A549 (cell line): ENCODE data around the gene KCNN2. TPM values are rescaled to one million over a fixed set of nuclear protein-coding genes. Genes with fewer than 3 reads are reported as not detected.

Experiments
- ATAC-seq, 2 experiments: fragments of 200-7000 bp in 1 of 2; fragments of >200 bp in 1 of 2; cut with Nextera tagmentation in 1 of 2; cut with Tn5 transposase in 1 of 2; 3 replicates each; pipeline versions ENCODE4 v1.8.0 to v1.9.1; 2018 to 2020; ENCODE audit warnings: mild to moderate bottlenecking in 1 of 2, moderate library complexity in 1 of 2
- CTCF ChIA-PET: fragments of 300-600 bp; sonication (Branson Sonifier 250); formaldehyde crosslinking; extraction: SDS; loops from one replicate; lab custom pipeline; 2021; ENCODE audit warnings: antibody characterized with exemption, inconsistent platforms; lab: Yijun Ruan, JAX
- POLR2A ChIA-PET: fragments of 350-600 bp; formaldehyde crosslinking; extraction: SDS; loops from one replicate; lab custom pipeline; 2021; ENCODE audit warnings: antibody characterized with exemption, inconsistent platforms; lab: Yijun Ruan, JAX
- DNase-seq, 2 experiments: peaks; one replicate each; pipeline versions ENCODE4 v3.0.0 to v3.0.0-alpha.2; 2011 to 2016; ENCODE audit warnings: low read depth in 1 of 2, low spot score in 1 of 2
- FAIRE-seq: peaks from 2 replicates; lab custom pipeline; 2011; peaks lifted over from hg19 to GRCh38; lab: Jason Lieb, UNC
- H3K27ac ChIP-seq, 2 experiments: fragments of >200 bp; sonication (Bioruptor Twin); formaldehyde crosslinking; 3 replicates each; pipeline ENCODE4 v1.5.1; 2016 to 2017
- H3K4me1 ChIP-seq: fragments of >200 bp; sonication (Bioruptor Twin); formaldehyde crosslinking; 3 replicates; pipeline ENCODE4 v1.6.1; 2016
- H3K4me2 ChIP-seq: fragments of >200 bp; sonication (Bioruptor Twin); formaldehyde crosslinking; 3 replicates; pipeline ENCODE4 v1.6.1; 2016
- H3K4me3 ChIP-seq: fragments of >200 bp; sonication (Bioruptor Twin); formaldehyde crosslinking; 3 replicates; pipeline ENCODE4 v1.5.1; 2016
- H3K9me3 ChIP-seq: fragments of >200 bp; sonication (Bioruptor Twin); formaldehyde crosslinking; 3 replicates; pipeline ENCODE4 v1.6.1; 2016
- CBX2 ChIP-seq: fragments of 200-600 bp; sonication (generic); IDR thresholded peaks from 2 replicates; pipeline ENCODE4 v1.6.1; 2016; ENCODE audit warnings: low read depth, mild to moderate bottlenecking, borderline replicate concordance
- CEBPB ChIP-seq, 2 experiments: fragments of >200 bp in 1 of 2; sonication (Bioruptor Twin) in 1 of 2; formaldehyde crosslinking in 1 of 2; IDR thresholded peaks; 2 replicates each; pipeline ENCODE4 v1.6.1; 2012 to 2016
- CHD4 ChIP-seq: fragments of 200-600 bp; sonication (generic); IDR thresholded peaks from 2 replicates; pipeline ENCODE4 v1.6.1; 2016; ENCODE audit warnings: antibody characterized with exemption, mild to moderate bottlenecking, borderline replicate concordance
- E2F6 ChIP-seq: IDR thresholded peaks from 2 replicates; pipeline ENCODE4 v1.6.1; 2012; ENCODE audit warnings: low read depth, borderline replicate concordance
- EHF ChIP-seq: fragments of 250-450 bp; sonication (Bioruptor Pico); IDR thresholded peaks from 2 replicates; pipeline ENCODE4 v1.5.0; 2020; ENCODE audit warnings: mild to moderate bottlenecking
- ELK1 ChIP-seq: fragments of 150-350 bp; IDR thresholded peaks from 2 replicates; pipeline ENCODE4 v1.6.1; 2014; ENCODE audit warnings: low read depth, mild to moderate bottlenecking, low read length
- FOXS1 ChIP-seq: fragments of 250-450 bp; sonication (Bioruptor Pico); IDR thresholded peaks from 2 replicates; pipeline ENCODE4 v1.5.0; 2020; ENCODE audit warnings: mild to moderate bottlenecking, moderate library complexity
- HOXA7 ChIP-seq: fragments of 250-450 bp; sonication (Bioruptor Pico); IDR thresholded peaks from 2 replicates; pipeline ENCODE4 v1.5.0; 2020; ENCODE audit warnings: mild to moderate bottlenecking, moderate library complexity
- JUN ChIP-seq, 2 experiments: fragments of >200 bp; sonication (Bioruptor Twin); formaldehyde crosslinking; IDR thresholded peaks; 2 replicates in 1 of 2; 3 replicates in 1 of 2; pipeline ENCODE4 v1.6.1; 2016 to 2017
- JUNB ChIP-seq: fragments of >200 bp; sonication (Bioruptor Twin); formaldehyde crosslinking; IDR thresholded peaks from 2 replicates; pipeline ENCODE4 v1.6.1; 2016
- NPAS2 ChIP-seq: fragments of 250-450 bp; sonication (Bioruptor Pico); IDR thresholded peaks from 2 replicates; pipeline ENCODE4 v1.8.0; 2022; ENCODE audit warnings: mild to moderate bottlenecking, moderate library complexity, borderline replicate concordance
- PHF8 ChIP-seq: fragments of 200-600 bp; sonication (generic); IDR thresholded peaks from 2 replicates; pipeline ENCODE4 v1.6.1; 2016; ENCODE audit warnings: low read depth, mild to moderate bottlenecking, antibody characterized with exemption, moderate library complexity, borderline replicate concordance
- RARB ChIP-seq: fragments of 250-450 bp; sonication (Bioruptor Pico); IDR thresholded peaks from 2 replicates; pipeline ENCODE4 v1.8.0; 2021; ENCODE audit warnings: mild to moderate bottlenecking, moderate library complexity
- RNF2 ChIP-seq: fragments of 200-600 bp; sonication (generic); IDR thresholded peaks from 2 replicates; pipeline ENCODE4 v1.6.1; 2016; ENCODE audit warnings: low read depth, mild to moderate bottlenecking, antibody characterized with exemption, moderate library complexity, borderline replicate concordance
- SMC3 ChIP-seq: fragments of >200 bp; sonication (Bioruptor Twin); formaldehyde crosslinking; IDR thresholded peaks from 3 replicates; pipeline ENCODE4 v1.6.1; 2018; ENCODE audit warnings: inconsistent platforms
- TFCP2L1 ChIP-seq: fragments of 250-450 bp; sonication (Bioruptor Pico); IDR thresholded peaks from 2 replicates; pipeline ENCODE4 v1.5.0; 2021; ENCODE audit warnings: mild to moderate bottlenecking
- TP53 ChIP-seq: fragments of 250-450 bp; sonication (Bioruptor Pico); IDR thresholded peaks from 2 replicates; pipeline ENCODE4 v1.5.0; 2021; ENCODE audit warnings: mild to moderate bottlenecking, moderate library complexity
- ZC3H11A ChIP-seq: fragments of 450-650 bp; IDR thresholded peaks from 2 replicates; pipeline ENCODE4 v1.6.1; 2014; ENCODE audit warnings: antibody characterized with exemption, mild to moderate bottlenecking
- ZFP36 ChIP-seq: fragments of 450-650 bp; IDR thresholded peaks from 2 replicates; pipeline ENCODE4 v1.6.1; 2014; ENCODE audit warnings: borderline replicate concordance; ENCODE audit not compliant: partially characterized antibody
- ZSCAN20 ChIP-seq: fragments of 250-450 bp; sonication (Bioruptor Pico); IDR thresholded peaks from 2 replicates; pipeline ENCODE4 v1.8.0; 2022; ENCODE audit warnings: mild to moderate bottlenecking, moderate library complexity
- WGBS: methylation state at CpG from one replicate; pipeline ENCODE4 v1.1.6; 2017; ENCODE audit errors: missing lambda C conversion rate; 5-methylcytosine and 5-hydroxymethylcytosine counted together
- polyA plus RNA-seq, 4 experiments: library from polyadenylated mRNA; depleted of rRNA in 3 of 4; stranded (reverse); fragments of >200 nt; fragmentation: RNase III in 1 of 4; extraction: RNeasy Plus Mini Kit Qiagen cat#74134 plus additional on column Dnase treatment in 1 of 4; gene quantifications; 2 replicates in 3 of 4; 3 replicates in 1 of 4; pipeline ENCODE4 v1.2.3, GENCODE V29; 2011 to 2017
- TF ChIP-seq, protein P1 (sequence below): fragments of 200-600 bp; sonication (generic); IDR thresholded peaks from 2 replicates; pipeline ENCODE4 v1.6.1; 2016; ENCODE audit warnings: antibody characterized with exemption, mild to moderate bottlenecking, moderate library complexity
- TF ChIP-seq, protein P2 (sequence below): fragments of 250-450 bp; sonication (Bioruptor Pico); IDR thresholded peaks from 2 replicates; pipeline ENCODE4 v1.5.0; 2020; ENCODE audit warnings: low read depth, mild to moderate bottlenecking, moderate library complexity

Gene KCNN2
- polyA plus RNA-seq, 2 of the 4 experiments (the other 2 are of a cell fraction), result 0.04 to 0.06 TPM

DNA sequence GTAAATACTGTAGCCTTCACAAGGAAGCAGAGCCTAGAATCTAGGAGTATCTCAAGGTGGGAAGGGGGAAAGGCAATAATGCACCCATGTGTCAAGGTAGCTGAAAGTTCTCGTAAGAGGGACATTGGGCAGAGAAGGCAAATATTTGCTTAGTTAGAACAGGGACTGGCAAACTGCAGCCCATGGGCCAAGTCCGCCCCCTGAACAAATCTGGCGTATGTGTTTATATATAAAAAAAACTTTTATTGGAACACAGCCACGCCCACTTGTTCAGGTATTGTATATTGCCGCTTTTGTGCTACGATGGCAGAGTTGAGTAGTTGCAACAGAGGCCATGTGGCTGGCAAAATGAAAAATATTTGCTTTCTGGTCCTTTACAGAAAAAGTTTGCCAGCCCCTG, 16.1 kb downstream of the KCNN2 start (continued):
- no peak for TF ChIP-seq ZC3H11A
- TF ChIP-seq ZFP36, result no peak
- no peak for TF ChIP-seq E2F6
- no peak for TF ChIP-seq RARB
- TF ChIP-seq, protein P1, sequence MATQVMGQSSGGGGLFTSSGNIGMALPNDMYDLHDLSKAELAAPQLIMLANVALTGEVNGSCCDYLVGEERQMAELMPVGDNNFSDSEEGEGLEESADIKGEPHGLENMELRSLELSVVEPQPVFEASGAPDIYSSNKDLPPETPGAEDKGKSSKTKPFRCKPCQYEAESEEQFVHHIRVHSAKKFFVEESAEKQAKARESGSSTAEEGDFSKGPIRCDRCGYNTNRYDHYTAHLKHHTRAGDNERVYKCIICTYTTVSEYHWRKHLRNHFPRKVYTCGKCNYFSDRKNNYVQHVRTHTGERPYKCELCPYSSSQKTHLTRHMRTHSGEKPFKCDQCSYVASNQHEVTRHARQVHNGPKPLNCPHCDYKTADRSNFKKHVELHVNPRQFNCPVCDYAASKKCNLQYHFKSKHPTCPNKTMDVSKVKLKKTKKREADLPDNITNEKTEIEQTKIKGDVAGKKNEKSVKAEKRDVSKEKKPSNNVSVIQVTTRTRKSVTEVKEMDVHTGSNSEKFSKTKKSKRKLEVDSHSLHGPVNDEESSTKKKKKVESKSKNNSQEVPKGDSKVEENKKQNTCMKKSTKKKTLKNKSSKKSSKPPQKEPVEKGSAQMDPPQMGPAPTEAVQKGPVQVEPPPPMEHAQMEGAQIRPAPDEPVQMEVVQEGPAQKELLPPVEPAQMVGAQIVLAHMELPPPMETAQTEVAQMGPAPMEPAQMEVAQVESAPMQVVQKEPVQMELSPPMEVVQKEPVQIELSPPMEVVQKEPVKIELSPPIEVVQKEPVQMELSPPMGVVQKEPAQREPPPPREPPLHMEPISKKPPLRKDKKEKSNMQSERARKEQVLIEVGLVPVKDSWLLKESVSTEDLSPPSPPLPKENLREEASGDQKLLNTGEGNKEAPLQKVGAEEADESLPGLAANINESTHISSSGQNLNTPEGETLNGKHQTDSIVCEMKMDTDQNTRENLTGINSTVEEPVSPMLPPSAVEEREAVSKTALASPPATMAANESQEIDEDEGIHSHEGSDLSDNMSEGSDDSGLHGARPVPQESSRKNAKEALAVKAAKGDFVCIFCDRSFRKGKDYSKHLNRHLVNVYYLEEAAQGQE, result no peak

GRCh38 chr5:114380721-114381120, 18.9 kb downstream of the KCNN2 start:
- FAIRE-seq, result no peak
- Histone ChIP-seq H3K4me1 (no peaks in the 10 kb centered on the region), H3K9me3 (no peaks in the 10 kb centered on the region), H3K27ac (no peak overlapping the region), H3K4me3 (no peak overlapping the region), H3K4me2 (no peak overlapping the region)
- 2% methylated on average over 5 of the region's 5 CpGs for WGBS
- ChIA-PET CTCF (no interaction called here), POLR2A (no interaction called here)
- TF ChIP-seq ZC3H11A (no peak), NPAS2 (no peak), TFCP2L1 (CRISPR knock-in tag) (no peak), JUN (IDR thresholded peaks at IDR 0.05) (no peak), CEBPB (IDR thresholded peaks at IDR 0.05) (no peak), CHD4 (no peak)
- no peak for DNase-seq
- ATAC-seq, result no peak

GRCh38 chr5:114387433-114387832, 25.6 kb downstream of the KCNN2 start:
- TF ChIP-seq CEBPB (IDR thresholded peaks at IDR 0.05), result no peak
- no peak for TF ChIP-seq SMC3
- no peak for TF ChIP-seq TP53 (CRISPR knock-in tag)
- TF ChIP-seq, protein P2, sequence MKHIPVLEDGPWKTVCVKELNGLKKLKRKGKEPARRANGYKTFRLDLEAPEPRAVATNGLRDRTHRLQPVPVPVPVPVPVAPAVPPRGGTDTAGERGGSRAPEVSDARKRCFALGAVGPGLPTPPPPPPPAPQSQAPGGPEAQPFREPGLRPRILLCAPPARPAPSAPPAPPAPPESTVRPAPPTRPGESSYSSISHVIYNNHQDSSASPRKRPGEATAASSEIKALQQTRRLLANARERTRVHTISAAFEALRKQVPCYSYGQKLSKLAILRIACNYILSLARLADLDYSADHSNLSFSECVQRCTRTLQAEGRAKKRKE, result no peak
- no peak for TF ChIP-seq JUNB
- no peak for TF ChIP-seq TFCP2L1 (CRISPR knock-in tag)
- TF ChIP-seq HOXA7 (CRISPR knock-in tag), result no peak
- TF ChIP-seq PHF8, result no peak
- TF ChIP-seq FOXS1 (CRISPR knock-in tag), result no peak
- no peak for TF ChIP-seq RNF2
- no peak for TF ChIP-seq ZSCAN20 (CRISPR knock-in tag)
- no peak for TF ChIP-seq NPAS2
- TF ChIP-seq CBX2, result no peak
- TF ChIP-seq ELK1, result no peak
- no peak for TF ChIP-seq EHF (CRISPR knock-in tag)
- CTCF ChIA-PET, result no interaction called here

More at GRCh38 chr5:114387433-114387832, 25.6 kb downstream of the KCNN2 start:
- WGBS, result 4% methylated on average over 1 of the region's 1 CpG
- no peaks in the 10 kb centered on the region for H3K4me1 ChIP-seq
- no peak overlapping the region for H3K27ac ChIP-seq
- no peaks in the 10 kb centered on the region for H3K9me3 ChIP-seq
- no peak for DNase-seq
- H3K4me3 ChIP-seq, result no peak overlapping the region
- no peak overlapping the region for H3K4me2 ChIP-seq
- POLR2A ChIA-PET, result no interaction called here
- ATAC-seq, result no peak
- no peak for FAIRE-seq
